ENCODE data around the gene PRPS2. TPM values are rescaled to one million over a fixed set of nuclear protein-coding genes. Genes with fewer than 3 reads are reported as not detected.

The PRPS2 gene
- total RNA-seq (5.8 and 16.8 TPM in 2 replicates), polyA plus RNA-seq (4.2 and 7.5 TPM in 2 replicates)

DNA sequence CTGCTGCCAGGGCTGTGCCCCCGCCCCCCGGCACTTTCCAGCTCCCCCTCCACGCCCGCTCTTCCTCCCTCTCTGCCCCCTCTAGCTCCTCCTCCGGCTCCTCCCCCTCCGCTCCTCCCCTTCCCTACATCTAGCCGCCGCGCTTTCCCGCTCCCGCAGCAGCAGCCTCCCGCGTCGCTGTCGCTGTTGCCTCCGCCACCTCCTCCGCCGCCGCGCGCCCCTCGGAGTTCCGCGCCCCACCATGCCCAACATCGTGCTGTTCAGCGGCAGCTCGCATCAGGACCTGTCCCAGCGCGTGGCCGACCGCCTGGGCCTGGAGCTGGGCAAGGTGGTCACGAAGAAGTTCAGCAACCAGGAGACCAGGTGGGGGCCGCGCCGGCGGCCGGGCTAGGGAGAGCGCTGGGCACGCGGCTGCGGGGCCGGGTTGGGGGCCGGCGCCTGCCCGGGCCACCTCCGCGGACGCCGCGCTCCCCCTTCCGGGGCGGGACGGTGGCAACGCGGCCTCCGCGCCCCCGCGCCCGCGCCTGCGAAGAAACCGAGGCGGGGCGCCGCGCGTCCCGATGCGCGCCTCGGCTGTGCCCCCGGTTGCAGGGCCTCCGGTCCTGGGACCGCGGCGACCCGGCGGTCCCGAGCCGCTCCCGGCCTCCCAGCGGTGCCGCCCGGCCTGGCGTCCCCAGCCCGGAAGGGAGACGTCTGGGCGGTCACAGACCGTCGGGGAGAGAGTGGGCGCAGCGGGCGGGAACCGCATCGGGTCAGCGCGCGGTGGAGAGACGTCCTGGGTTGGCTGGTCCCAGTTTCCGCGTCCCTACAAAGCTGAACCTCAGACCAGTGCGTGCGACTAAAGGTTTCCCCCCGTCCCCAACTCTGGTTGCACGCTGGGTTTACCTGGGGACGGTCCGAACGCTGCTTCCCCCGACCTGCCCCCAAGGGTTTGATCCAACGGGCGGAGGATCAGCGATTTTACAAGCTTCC, at the start of gene PRPS2:
TSS of gene PRPS2 (plus strand) at position 156 of the 972 bp plus-strand sequence. CDS start at position 242, 86 bp downstream.
- Histone ChIP-seq H3K36me3 (no peaks in the 10 kb centered on the region), H3K27ac (no peak within 1 kb of the TSS), H3K4me1 (ENCODE audit: low read depth) (no peaks in the 10 kb centered on the region), H3K9me3 (ENCODE audit: low read depth) (no peaks in the 10 kb centered on the region), H3K4me3 (peak within 1 kb of the TSS; percentile 48), H3K27me3 (peaks cover 4% of the 10 kb centered on the region)
- TF ChIP-seq, protein P1, sequence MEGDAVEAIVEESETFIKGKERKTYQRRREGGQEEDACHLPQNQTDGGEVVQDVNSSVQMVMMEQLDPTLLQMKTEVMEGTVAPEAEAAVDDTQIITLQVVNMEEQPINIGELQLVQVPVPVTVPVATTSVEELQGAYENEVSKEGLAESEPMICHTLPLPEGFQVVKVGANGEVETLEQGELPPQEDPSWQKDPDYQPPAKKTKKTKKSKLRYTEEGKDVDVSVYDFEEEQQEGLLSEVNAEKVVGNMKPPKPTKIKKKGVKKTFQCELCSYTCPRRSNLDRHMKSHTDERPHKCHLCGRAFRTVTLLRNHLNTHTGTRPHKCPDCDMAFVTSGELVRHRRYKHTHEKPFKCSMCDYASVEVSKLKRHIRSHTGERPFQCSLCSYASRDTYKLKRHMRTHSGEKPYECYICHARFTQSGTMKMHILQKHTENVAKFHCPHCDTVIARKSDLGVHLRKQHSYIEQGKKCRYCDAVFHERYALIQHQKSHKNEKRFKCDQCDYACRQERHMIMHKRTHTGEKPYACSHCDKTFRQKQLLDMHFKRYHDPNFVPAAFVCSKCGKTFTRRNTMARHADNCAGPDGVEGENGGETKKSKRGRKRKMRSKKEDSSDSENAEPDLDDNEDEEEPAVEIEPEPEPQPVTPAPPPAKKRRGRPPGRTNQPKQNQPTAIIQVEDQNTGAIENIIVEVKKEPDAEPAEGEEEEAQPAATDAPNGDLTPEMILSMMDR (IDR thresholded peaks at IDR 0.05; ENCODE audit: low read depth, low read length) = no peak
- DNase-seq (ENCODE audit: low read depth in 1 of 2, low spot score in 1 of 2) = peak; percentile 47 to 52

DNA sequence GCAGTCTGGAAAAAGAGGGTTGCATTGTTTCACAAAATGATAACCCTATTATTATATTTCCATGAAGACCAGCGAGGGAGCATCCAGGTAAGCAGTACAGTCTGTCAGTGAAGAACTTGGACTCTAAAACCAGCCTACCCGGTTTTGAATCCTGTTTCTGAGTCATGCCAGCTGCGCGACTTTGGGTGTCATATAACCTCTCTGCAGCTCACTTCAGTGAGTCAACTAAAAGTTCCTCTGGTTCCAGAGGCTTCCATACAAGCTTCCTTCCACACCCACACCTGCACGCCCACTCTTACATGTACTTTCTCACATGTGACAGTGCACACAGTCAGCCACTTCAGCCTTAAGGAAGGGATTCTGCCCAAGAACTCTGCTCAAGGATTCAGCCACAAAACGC, 49.8 kb upstream of the PRPS2 start:
- TF ChIP-seq, protein P1 (IDR thresholded peaks at IDR 0.05; ENCODE audit: low read depth, low read length) = no peak
- Histone ChIP-seq H3K27me3 (no peaks in the 10 kb centered on the region), H3K4me1 (ENCODE audit: low read depth) (no peaks in the 10 kb centered on the region), H3K36me3 (no peaks in the 10 kb centered on the region), H3K9me3 (ENCODE audit: low read depth) (no peaks in the 10 kb centered on the region), H3K4me3 (no peak overlapping the region), H3K27ac (no peak overlapping the region)
- no peak for DNase-seq (ENCODE audit: low read depth in 1 of 2, low spot score in 1 of 2)

DNA sequence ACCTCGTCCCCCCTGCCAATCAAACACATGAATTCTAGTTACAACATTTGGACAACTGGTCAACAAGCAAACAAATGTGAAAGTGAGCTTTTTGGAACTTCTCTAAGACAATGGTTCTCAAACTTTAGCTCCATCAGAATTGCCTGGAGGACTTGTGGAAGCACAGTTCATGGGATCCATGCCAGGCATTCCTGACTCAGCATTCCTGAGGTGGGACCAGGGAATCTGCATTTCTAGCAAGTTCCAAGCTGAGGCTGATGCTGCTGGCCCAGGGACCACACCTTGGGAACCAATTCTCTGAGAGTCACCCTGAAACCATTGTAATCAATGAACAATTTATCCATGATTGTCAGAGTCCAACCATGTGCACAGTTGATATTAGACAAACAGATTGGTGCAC, 43.8 kb upstream of the PRPS2 start:
- Histone ChIP-seq H3K36me3 (no peaks in the 10 kb centered on the region), H3K4me1 (ENCODE audit: low read depth) (no peaks in the 10 kb centered on the region), H3K27me3 (no peaks in the 10 kb centered on the region), H3K9me3 (ENCODE audit: low read depth) (no peaks in the 10 kb centered on the region), H3K27ac (no peak overlapping the region), H3K4me3 (no peak overlapping the region)
- TF ChIP-seq, protein P1 (IDR thresholded peaks at IDR 0.05; ENCODE audit: low read depth, low read length) = no peak
- DNase-seq (ENCODE audit: low read depth in 1 of 2, low spot score in 1 of 2) = peak in 1 of 2 donors; percentile 1

DNA sequence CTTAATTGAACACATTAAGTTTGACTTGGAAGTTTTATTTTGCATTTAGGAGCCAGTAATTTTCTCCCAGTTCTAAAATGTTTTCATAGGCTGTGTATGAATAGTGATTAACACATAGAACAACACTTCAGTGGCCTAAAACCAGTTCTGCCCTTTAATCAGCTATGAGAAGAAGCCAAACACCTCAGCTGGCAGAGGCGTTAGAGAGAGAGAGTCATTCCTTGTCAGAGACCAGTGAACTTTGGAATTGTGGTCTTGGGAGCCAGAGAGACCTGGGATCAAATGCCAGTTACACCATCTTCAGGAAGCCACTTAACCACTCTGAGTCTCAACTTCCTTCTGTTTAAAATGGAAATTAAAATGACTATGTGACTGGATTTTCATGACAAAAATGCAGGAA, 39.3 kb upstream of the PRPS2 start:
- Histone ChIP-seq H3K4me1 (ENCODE audit: low read depth) (no peaks in the 10 kb centered on the region), H3K36me3 (no peaks in the 10 kb centered on the region), H3K27ac (no peak overlapping the region), H3K9me3 (ENCODE audit: low read depth) (no peaks in the 10 kb centered on the region), H3K4me3 (no peak overlapping the region), H3K27me3 (no peaks in the 10 kb centered on the region)
- TF ChIP-seq, protein P1 (IDR thresholded peaks at IDR 0.05; ENCODE audit: low read depth, low read length) = no peak
- DNase-seq (ENCODE audit: low read depth in 1 of 2, low spot score in 1 of 2) = no peak

DNA sequence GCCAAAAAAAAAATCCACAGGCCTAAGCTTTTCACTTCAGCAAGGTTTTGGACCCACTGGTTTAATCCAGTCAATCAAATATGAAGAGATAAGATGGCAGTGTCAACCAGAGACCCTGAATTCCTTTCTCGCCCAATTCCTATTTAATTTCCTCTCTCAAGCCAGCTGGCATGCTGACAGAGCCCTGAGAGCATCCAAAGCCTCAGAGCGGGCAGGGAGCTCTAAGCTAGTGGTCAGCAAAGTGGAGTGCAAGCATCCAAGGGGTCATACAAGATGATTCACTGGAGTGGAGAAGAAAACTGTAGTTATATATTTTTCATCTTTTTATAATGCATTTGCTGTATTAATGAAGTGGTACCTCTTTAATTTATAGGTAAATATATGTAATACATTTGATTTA, 37.8 kb upstream of the PRPS2 start:
- no peaks in the 10 kb centered on the region for H3K27me3 ChIP-seq
- H3K9me3 ChIP-seq (ENCODE audit: low read depth) = no peaks in the 10 kb centered on the region
- H3K4me3 ChIP-seq = no peak overlapping the region
- no peaks in the 10 kb centered on the region for H3K4me1 ChIP-seq (ENCODE audit: low read depth)
- H3K36me3 ChIP-seq = no peaks in the 10 kb centered on the region
- TF ChIP-seq, protein P1 (IDR thresholded peaks at IDR 0.05; ENCODE audit: low read depth, low read length) = no peak
- DNase-seq (ENCODE audit: low read depth in 1 of 2, low spot score in 1 of 2) = peak in 1 of 2 donors; percentile 8
- H3K27ac ChIP-seq = no peak overlapping the region

All from cardiac muscle cell (in vitro differentiated cells and primary cell).